OCI-LY1 (cell line): ENCODE data around the gene POLR1H.

Source experiments
- H2AFZ ChIP-seq: fragments of 200-600 bp; sonication (generic), shearing (Covaris generic); 2 replicates; pipeline ENCODE4 v1.6.0; 2014; ENCODE audit warnings: antibody characterized with exemption, mild to moderate bottlenecking, low read length
- H3F3A ChIP-seq: fragments of 200-600 bp; sonication (generic), shearing (Covaris generic); 2 replicates; pipeline ENCODE4 v1.6.0; 2014; ENCODE audit warnings: mild to moderate bottlenecking, antibody characterized with exemption, low read length, moderate library complexity; ENCODE audit not compliant: insufficient read depth
- H3K27ac ChIP-seq: fragments of 200-600 bp; sonication (generic); 2 replicates; pipeline ENCODE4 v1.5.1; 2014; ENCODE audit warnings: low read length, mixed run types, mild to moderate bottlenecking, low read depth; ENCODE audit not compliant: poor library complexity, severe bottlenecking
- H3K27me3 ChIP-seq: fragments of 200-600 bp; sonication (generic); 2 replicates; pipeline ENCODE4 v1.6.0; 2014; ENCODE audit warnings: antibody characterized with exemption, mild to moderate bottlenecking, low read length, moderate library complexity; ENCODE audit not compliant: insufficient read depth
- H3K36me3 ChIP-seq: fragments of 200-600 bp; sonication (generic); 2 replicates; pipeline ENCODE4 v1.6.1; 2014; ENCODE audit warnings: mild to moderate bottlenecking, antibody characterized with exemption, low read length, moderate library complexity, mixed read lengths; ENCODE audit not compliant: insufficient read depth
- H3K4me1 ChIP-seq: fragments of 200-600 bp; sonication (generic); 2 replicates; pipeline ENCODE4 v1.5.1; 2014; ENCODE audit warnings: mild to moderate bottlenecking, low read length, moderate library complexity; ENCODE audit not compliant: insufficient read depth, severe bottlenecking
- H3K4me2 ChIP-seq: fragments of 200-600 bp; sonication (generic), shearing (Covaris generic); 2 replicates; pipeline ENCODE4 v1.6.1; 2014; ENCODE audit warnings: low read length
- H3K4me3 ChIP-seq: fragments of 200-600 bp; sonication (generic); 2 replicates; pipeline ENCODE4 v1.5.1; 2014; ENCODE audit warnings: low read length, low read depth, mild to moderate bottlenecking, mixed read lengths; ENCODE audit not compliant: poor library complexity, severe bottlenecking
- H3K79me2 ChIP-seq: fragments of 200-600 bp; shearing (Covaris generic); 2 replicates; pipeline ENCODE4 v1.6.1; 2016; ENCODE audit warnings: mixed run types, low read length, mixed read lengths; ENCODE audit not compliant: insufficient read depth
- H3K9ac ChIP-seq: fragments of 200-600 bp; sonication (generic), shearing (Covaris generic); 2 replicates; pipeline ENCODE4 v1.6.1; 2014; ENCODE audit warnings: mild to moderate bottlenecking, low read length, mixed read lengths
- H3K9me2 ChIP-seq: fragments of 200-600 bp; sonication (generic), shearing (Covaris generic); 2 replicates; pipeline ENCODE4 v1.6.1; 2014; ENCODE audit warnings: low read depth, mild to moderate bottlenecking, low read length, mixed read lengths
- H3K9me3 ChIP-seq: fragments of 200-600 bp; shearing (Covaris generic); 2 replicates; pipeline ENCODE4 v1.6.1; 2014; ENCODE audit warnings: low read length, mixed read lengths
- H4K20me1 ChIP-seq: fragments of 200-600 bp; sonication (generic), shearing (Covaris generic); 2 replicates; pipeline ENCODE4 v1.6.0; 2016; ENCODE audit warnings: mild to moderate bottlenecking, low read length; ENCODE audit not compliant: insufficient read depth
- CTCF ChIP-seq: fragments of 200-600 bp; sonication (generic), shearing (Covaris generic); IDR thresholded peaks from 2 replicates; pipeline ENCODE4 v1.5.1; 2017; ENCODE audit warnings: mild to moderate bottlenecking, antibody characterized with exemption, low read length, moderate library complexity, mixed read lengths
- EZH2 ChIP-seq: fragments of 200-600 bp; sonication (generic), shearing (Covaris generic); IDR thresholded peaks from 2 replicates; pipeline ENCODE4 v1.8.0; 2017; ENCODE audit warnings: borderline replicate concordance, mixed run types, mild to moderate bottlenecking, antibody characterized with exemption, low read length, moderate library complexity, mixed read lengths

POLR1H gene

GRCh38 chr6:30067460-30068139 lies 6.5 kb downstream of the POLR1H start:
- Histone ChIP-seq H3K27me3 (no peaks in the 10 kb centered on the region), H3K4me1 (peaks cover 33% of the 10 kb centered on the region), H4K20me1 (no peaks in the 10 kb centered on the region), H3K4me3 (peak overlapping the region; percentile 90), H3K36me3 (peaks cover 19% of the 10 kb centered on the region; the same call in 1 of the 2 replicates), H3K4me2 (peak overlapping the region; percentile 88), H3K9ac (peak overlapping the region; percentile 74), H3K9me2 (no peaks in the 10 kb centered on the region), H3K9me3 (no peaks in the 10 kb centered on the region), H3K27ac (peak overlapping the region; percentile 8), H3F3A (no peaks in the 10 kb centered on the region), H2AFZ (0 out of 2 replicates have a peak overlapping the region, but pooled peaks have one; percentile 8), H3K79me2 (peaks cover 7% of the 10 kb centered on the region; the same call in 1 of the 2 replicates)
- TF ChIP-seq EZH2 = no peak
- no peak for TF ChIP-seq CTCF

- Histone ChIP-seq H3K4me2 (no peak overlapping the region), H4K20me1 (no peaks in the 10 kb centered on the region), H3F3A (no peaks in the 10 kb centered on the region), H3K9me2 (no peaks in the 10 kb centered on the region), H3K4me3 (no peak overlapping the region), H3K9ac (no peak overlapping the region), H3K27me3 (no peaks in the 10 kb centered on the region; the same call in 1 of the 2 replicates), H3K9me3 (no peaks in the 10 kb centered on the region), H3K27ac (no peak overlapping the region), H3K4me1 (peaks cover 14% of the 10 kb centered on the region), H3K79me2 (peaks cover 7% of the 10 kb centered on the region; the same call in 1 of the 2 replicates), H3K36me3 (no peaks in the 10 kb centered on the region), H2AFZ (no peak overlapping the region)
- TF ChIP-seq CTCF (no peak), EZH2 (no peak)
Measured at GRCh38 chr6:30071081-30071818, 10.2 kb downstream of the POLR1H start.

GRCh38 chr6:30071858-30072257 lies 10.8 kb downstream of the POLR1H start:
- no peak overlapping the region for H3K9ac ChIP-seq
- H3K4me3 ChIP-seq = no peak overlapping the region
- no peak overlapping the region for H3K4me2 ChIP-seq

More at GRCh38 chr6:30071858-30072257, 10.8 kb downstream of the POLR1H start:
- Histone ChIP-seq H3K9me2 (no peaks in the 10 kb centered on the region), H3K36me3 (no peaks in the 10 kb centered on the region), H3K27ac (no peak overlapping the region), H3K9me3 (no peaks in the 10 kb centered on the region), H3K27me3 (no peaks in the 10 kb centered on the region; the same call in 1 of the 2 replicates), H3K4me1 (peaks cover 12% of the 10 kb centered on the region), H4K20me1 (no peaks in the 10 kb centered on the region), H2AFZ (no peak overlapping the region), H3F3A (no peaks in the 10 kb centered on the region), H3K79me2 (peaks cover 7% of the 10 kb centered on the region; the same call in 1 of the 2 replicates)
- no peak for TF ChIP-seq CTCF
- TF ChIP-seq EZH2 = no peak
